Measurements from ENCODE around the gene LIX1L. TPM values are rescaled to one million over a fixed set of nuclear protein-coding genes. Genes with fewer than 3 reads are reported as not detected.

The LIX1L gene
- total and polyA plus RNA-seq, 2 donors (not counting 3 experiments of a cell fraction or from before 2014, with no cell fraction given), result 54.9 to 56.4 TPM

GRCh38 chr1:145994391-145995120 lies 36.7 kb upstream of the LIX1L start:
- Histone ChIP-seq H3K36me3 (ENCODE audit: control insufficient read depth in 2 of 2, extremely low read depth in 1 of 2, insufficient read depth in 2 of 2, low read length in 2 of 2) (peaks cover 2 to 16% of the 10 kb centered on the region in 2 experiments), H3K9me3 (replicated peaks; ENCODE audit: control insufficient read depth, insufficient read depth, low read length) (no peaks in the 10 kb centered on the region), H4K20me1 (replicated peaks; ENCODE audit: control insufficient read depth, extremely low read depth, insufficient read depth, low read length) (no peaks in the 10 kb centered on the region), H3K79me2 (ENCODE audit: control insufficient read depth, insufficient read depth, low read length) (peaks cover 10% of the 10 kb centered on the region), H3K27ac (ENCODE audit: insufficient read depth, low read depth, low read length) (no peak overlapping the region), H2AFZ (ENCODE audit: low read depth, low read length) (no peak overlapping the region), H3K4me3 (replicated peaks in 1 of 3; ENCODE audit: insufficient read depth in 1 of 3, low read depth in 1 of 3, low read length in 3 of 3) (peak overlapping the region; percentile 97 to 98 (median 98)), H3K4me2 (ENCODE audit: insufficient read depth, low read length) (peak overlapping the region; percentile 98), H3K9me1 (replicated peaks; ENCODE audit: control insufficient read depth, extremely low read depth, insufficient read depth, low read length) (no peaks in the 10 kb centered on the region), H3K4me1 (ENCODE audit: control insufficient read depth, extremely low read depth, insufficient read depth, low read length) (peaks cover 15% of the 10 kb centered on the region), H3K27me3 (ENCODE audit: control insufficient read depth in 2 of 2, insufficient read depth in 2 of 2, low read length in 2 of 2) (no peaks in the 10 kb centered on the region), H3K9ac (replicated peaks; ENCODE audit: extremely low read depth, insufficient read depth, low read length) (no peak overlapping the region)
- no peak for DNase-seq (ENCODE audit: low read depth, low spot score)
- dilution Hi-C loops (cut with MboI; ENCODE audit: extremely low pct_ligation_motif_present, low sequenced_read_pairs), result no loop called here
- TF ChIP-seq MYC (IDR thresholded peaks at IDR 0.05; ENCODE audit: low read depth, low read length) (no peak), EZH2 (IDR thresholded peaks at IDR 0.05; ENCODE audit: borderline replicate concordance, low read depth, low read length, severe bottlenecking) (no peak), JUN (IDR thresholded peaks at IDR 0.05; ENCODE audit: borderline replicate concordance, insufficient read depth, insufficient read length, low read depth) (no peak), GATA2 (IDR thresholded peaks at IDR 0.05; ENCODE audit: insufficient read depth, insufficient read length, low read depth, low read length) (no peak), POLR2AphosphoS5 (IDR thresholded peaks at IDR 0.05; ENCODE audit: insufficient read depth, low read depth, low read length) (no peak), FOS (IDR thresholded peaks at IDR 0.05; ENCODE audit: borderline replicate concordance, insufficient read depth, low read length) (no peak), POLR2A (IDR thresholded peaks at IDR 0.05; ENCODE audit: low read depth, low read length) (no peak)
- TF ChIP-seq, protein P1, sequence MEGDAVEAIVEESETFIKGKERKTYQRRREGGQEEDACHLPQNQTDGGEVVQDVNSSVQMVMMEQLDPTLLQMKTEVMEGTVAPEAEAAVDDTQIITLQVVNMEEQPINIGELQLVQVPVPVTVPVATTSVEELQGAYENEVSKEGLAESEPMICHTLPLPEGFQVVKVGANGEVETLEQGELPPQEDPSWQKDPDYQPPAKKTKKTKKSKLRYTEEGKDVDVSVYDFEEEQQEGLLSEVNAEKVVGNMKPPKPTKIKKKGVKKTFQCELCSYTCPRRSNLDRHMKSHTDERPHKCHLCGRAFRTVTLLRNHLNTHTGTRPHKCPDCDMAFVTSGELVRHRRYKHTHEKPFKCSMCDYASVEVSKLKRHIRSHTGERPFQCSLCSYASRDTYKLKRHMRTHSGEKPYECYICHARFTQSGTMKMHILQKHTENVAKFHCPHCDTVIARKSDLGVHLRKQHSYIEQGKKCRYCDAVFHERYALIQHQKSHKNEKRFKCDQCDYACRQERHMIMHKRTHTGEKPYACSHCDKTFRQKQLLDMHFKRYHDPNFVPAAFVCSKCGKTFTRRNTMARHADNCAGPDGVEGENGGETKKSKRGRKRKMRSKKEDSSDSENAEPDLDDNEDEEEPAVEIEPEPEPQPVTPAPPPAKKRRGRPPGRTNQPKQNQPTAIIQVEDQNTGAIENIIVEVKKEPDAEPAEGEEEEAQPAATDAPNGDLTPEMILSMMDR (IDR thresholded peaks at IDR 0.05; ENCODE audit: extremely low read depth in 1 of 2, insufficient read depth in 1 of 2, low read depth in 1 of 2, low read length in 2 of 2), result no peak
- TF ChIP-seq, protein P2, sequence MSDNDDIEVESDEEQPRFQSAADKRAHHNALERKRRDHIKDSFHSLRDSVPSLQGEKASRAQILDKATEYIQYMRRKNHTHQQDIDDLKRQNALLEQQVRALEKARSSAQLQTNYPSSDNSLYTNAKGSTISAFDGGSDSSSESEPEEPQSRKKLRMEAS (IDR thresholded peaks at IDR 0.05; ENCODE audit: insufficient read depth, insufficient read length), result no peak
- intact Hi-C loops (cut with micrococcal nuclease), result no loop called here
- no peak for FAIRE-seq
- ChIA-PET CTCF (interaction anchor here (4.2 to 20.0 kb wide), 3 partner anchors 12 to 15 kb away, joined by 25 to 496 read pairs (median 87); no protein-coding TSS in a partner anchor), POLR2A (interaction anchor here (1.4 kb wide), 1 partner anchor 15 kb away, joined by 4 read pairs; no protein-coding TSS in a partner anchor)
- BruUV-seq (replicated peaks), result no TSS peak
